GM23338 (cell line): ENCODE data around the gene SORCS2. TPM values are rescaled to one million over a fixed set of nuclear protein-coding genes. Genes with fewer than 3 reads are reported as not detected.

Experiments used
- ATAC-seq: fragments of 200-7000 bp; cut with Tn5 transposase; 3 replicates; pipeline ENCODE4 v1.9.1; 2020
- DNase-seq: peaks from one replicate; pipeline ENCODE4 v3.0.0-alpha.2; 2015; ENCODE audit warnings: low spot score
- H2AFZ ChIP-seq: fragments of 200-600 bp; sonication (generic); 2 replicates; pipeline ENCODE4 v1.8.0; 2016; ENCODE audit warnings: antibody characterized with exemption, mild to moderate bottlenecking, moderate library complexity
- H3F3A ChIP-seq: fragments of 200-600 bp; sonication (generic); replicated peaks from 2 replicates; pipeline ENCODE4 v1.8.0; 2017; ENCODE audit warnings: antibody characterized with exemption, mixed run types, low read depth
- H3K27ac ChIP-seq: fragments of 200-600 bp; sonication (generic); 2 replicates; pipeline ENCODE4 v1.6.1; 2016; ENCODE audit warnings: low read depth
- H3K27me3 ChIP-seq: fragments of 200-600 bp; sonication (generic); 2 replicates; pipeline ENCODE4 v1.8.0; 2016; ENCODE audit warnings: mild to moderate bottlenecking, mixed run types, moderate library complexity; ENCODE audit not compliant: insufficient read depth
- H3K36me3 ChIP-seq: fragments of 200-600 bp; sonication (generic); 2 replicates; pipeline ENCODE4 v1.8.0; 2016; ENCODE audit warnings: mild to moderate bottlenecking; ENCODE audit not compliant: insufficient read depth
- H3K4me1 ChIP-seq: fragments of 200-600 bp; sonication (generic); 2 replicates; pipeline ENCODE4 v1.8.0; 2016; ENCODE audit warnings: mild to moderate bottlenecking, moderate library complexity; ENCODE audit not compliant: insufficient read depth
- H3K4me2 ChIP-seq: fragments of 200-600 bp; sonication (generic); 2 replicates; pipeline ENCODE4 v1.7.1; 2017; ENCODE audit warnings: mixed run types
- H3K4me3 ChIP-seq: fragments of 200-600 bp; sonication (generic); 2 replicates; pipeline ENCODE4 v1.6.1; 2016; ENCODE audit warnings: mixed run types
- H3K79me2 ChIP-seq: fragments of 200-600 bp; sonication (generic); replicated peaks from 2 replicates; pipeline ENCODE4 v1.8.0; 2017; ENCODE audit warnings: mild to moderate bottlenecking; ENCODE audit not compliant: insufficient read depth
- H3K9me2 ChIP-seq: fragments of 200-600 bp; sonication (generic); 2 replicates; pipeline ENCODE4 v1.8.0; 2017; ENCODE audit not compliant: insufficient read depth
- H4K20me1 ChIP-seq: fragments of 200-600 bp; sonication (generic); replicated peaks from 2 replicates; pipeline ENCODE4 v1.8.0; 2017; ENCODE audit warnings: mild to moderate bottlenecking; ENCODE audit not compliant: insufficient read depth
- H3K27ac Mint-ChIP-seq: 2 replicates; pipeline ENCODE4 v1.8.0; 2020; ENCODE audit warnings: inconsistent platforms, mild to moderate bottlenecking, moderate library complexity, mixed read lengths
- H3K27me3 Mint-ChIP-seq: 3 replicates; pipeline ENCODE4 v1.8.0; 2022; ENCODE audit warnings: low read depth, mild to moderate bottlenecking, moderate library complexity, mixed read lengths, inconsistent platforms; ENCODE audit not compliant: insufficient read depth, poor library complexity
- H3K36me3 Mint-ChIP-seq: 3 replicates; pipeline ENCODE4 v1.8.0; 2021; ENCODE audit warnings: low read depth, mild to moderate bottlenecking, inconsistent platforms, moderate library complexity, mixed read lengths
- H3K4me1 Mint-ChIP-seq: 3 replicates; pipeline ENCODE4 v1.8.0; 2020; ENCODE audit warnings: mild to moderate bottlenecking, inconsistent platforms, mixed read lengths
- H3K4me3 Mint-ChIP-seq: 3 replicates; pipeline ENCODE4 v1.8.0; 2021; ENCODE audit warnings: moderate library complexity, mild to moderate bottlenecking, inconsistent platforms, mixed read lengths
- H3K9me3 Mint-ChIP-seq: 3 replicates; pipeline ENCODE4 v1.8.0; 2020; ENCODE audit warnings: moderate library complexity, mild to moderate bottlenecking, inconsistent platforms, mixed read lengths
- CREB1 ChIP-seq: fragments of 250-450 bp; sonication (Bioruptor Pico); IDR thresholded peaks from 2 replicates; pipeline ENCODE4 v1.5.0; 2020; ENCODE audit warnings: low read depth, mild to moderate bottlenecking, moderate library complexity
- EZH2 ChIP-seq: fragments of 200-600 bp; sonication (generic); IDR thresholded peaks from one replicate; pipeline ENCODE4 v1.8.0; 2017; ENCODE audit warnings: antibody characterized with exemption, mild to moderate bottlenecking, low read depth; ENCODE audit not compliant: unreplicated experiment
- EZH2phosphoT487 ChIP-seq: fragments of 200-600 bp; sonication (generic); IDR thresholded peaks from one replicate; pipeline ENCODE4 v1.8.1; 2018; ENCODE audit warnings: antibody characterized with exemption; ENCODE audit not compliant: unreplicated experiment
- JUNB ChIP-seq: IDR thresholded peaks from one replicate; pipeline ENCODE4 v1.6.1; 2016; ENCODE audit warnings: antibody characterized with exemption; ENCODE audit not compliant: unreplicated experiment
- NANOG ChIP-seq: IDR thresholded peaks from 2 replicates; pipeline ENCODE4 v1.6.1; 2016; ENCODE audit warnings: antibody characterized with exemption, borderline replicate concordance
- POLR2AphosphoS5 ChIP-seq: IDR thresholded peaks from 2 replicates; pipeline ENCODE4 v1.6.1; 2016; ENCODE audit warnings: antibody characterized with exemption, low read depth
- STAT1 ChIP-seq: IDR thresholded peaks from one replicate; pipeline ENCODE4 v1.6.1; 2016; ENCODE audit warnings: antibody characterized with exemption; ENCODE audit not compliant: unreplicated experiment
- ZNF114 ChIP-seq: fragments of 250-450 bp; sonication (Bioruptor Pico); IDR thresholded peaks from 2 replicates; pipeline ENCODE4 v1.5.0; 2020; ENCODE audit warnings: mild to moderate bottlenecking, moderate library complexity
- ZNF331 ChIP-seq: fragments of 250-450 bp; sonication (Bioruptor Pico); IDR thresholded peaks from 2 replicates; pipeline ENCODE4 v1.5.0; 2020; ENCODE audit warnings: low read depth, mild to moderate bottlenecking, moderate library complexity
- polyA plus RNA-seq: library from polyadenylated mRNA; unstranded; fragments of >200 nt; fragmentation: Nextera tagmentation; extraction: Ambion mirVana; gene quantifications from 2 replicates; pipeline ENCODE4 v1.2.1, GENCODE V29; 2016
- total RNA-seq: library from RNA; depleted of rRNA; stranded (reverse); fragments of >200 nt; shearing (Covaris generic); gene quantifications from 2 replicates; pipeline ENCODE4 v1.2.3, GENCODE V29; 2014
- TF ChIP-seq, protein P1 (sequence below): IDR thresholded peaks from one replicate; pipeline ENCODE4 v1.6.1; 2018; ENCODE audit warnings: antibody characterized with exemption; ENCODE audit not compliant: unreplicated experiment
- TF ChIP-seq, protein P2 (sequence below): IDR thresholded peaks from 2 replicates; pipeline ENCODE4 v1.6.1; 2016; ENCODE audit warnings: antibody characterized with exemption
- TF ChIP-seq, protein P3 (sequence below), 2 experiments: fragments of 200-600 bp in 1 of 2; sonication (generic) in 1 of 2; conservative IDR thresholded peaks; 2 replicates each; pipeline versions ENCODE4 v1.5.1 to v1.6.1; 2016 to 2017; ENCODE audit warnings: antibody characterized with exemption in 2 of 2, low read depth in 2 of 2, mild to moderate bottlenecking in 2 of 2, moderate library complexity in 1 of 2
- TF ChIP-seq, protein P4 (sequence below): fragments of 250-450 bp; sonication (Bioruptor Pico); IDR thresholded peaks from 2 replicates; pipeline ENCODE4 v1.5.0; 2020; ENCODE audit warnings: mild to moderate bottlenecking, moderate library complexity

SORCS2 gene
- total and polyA plus RNA-seq, 2 experiments from 2014 or later, result 0.47 to 2.4 TPM

DNA sequence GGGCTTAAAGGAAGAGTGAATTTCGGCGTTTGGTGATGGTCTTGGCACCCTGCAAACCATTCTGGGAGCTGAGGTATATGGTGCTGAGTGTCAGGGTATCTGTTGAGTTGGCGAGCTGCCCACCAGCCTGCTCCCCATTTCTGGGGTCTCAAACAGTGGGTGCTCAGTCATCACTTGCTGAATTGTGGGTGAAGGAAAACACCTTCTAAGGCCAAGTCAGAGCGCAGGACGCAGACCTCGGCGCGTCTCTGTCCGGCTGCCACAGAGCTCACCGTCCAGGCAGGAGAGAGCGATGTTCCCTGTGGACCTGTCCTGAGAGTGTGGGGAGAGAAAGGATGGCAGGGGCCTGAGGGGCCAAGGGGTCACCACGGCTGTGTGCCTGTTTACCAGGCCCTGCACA lies 111.2 kb downstream of the SORCS2 start:
- Histone ChIP-seq H2AFZ (no peak overlapping the region), H3K27ac (no peak overlapping the region), H3K4me3 (no peak overlapping the region), H3F3A (no peaks in the 10 kb centered on the region), H3K9me2 (no peaks in the 10 kb centered on the region), H3K79me2 (no peaks in the 10 kb centered on the region), H3K4me2 (no peak overlapping the region), H3K4me1 (no peaks in the 10 kb centered on the region), H4K20me1 (no peaks in the 10 kb centered on the region), H3K27me3 (no peaks in the 10 kb centered on the region), H3K36me3 (no peaks in the 10 kb centered on the region)
- ATAC-seq (no peak), DNase-seq (no peak)
- no peak overlapping the region for H3K4me3 Mint-ChIP-seq
- H3K36me3 Mint-ChIP-seq, result no peaks in the 10 kb centered on the region
- no peak for TF ChIP-seq POLR2AphosphoS5
- TF ChIP-seq, protein P1, sequence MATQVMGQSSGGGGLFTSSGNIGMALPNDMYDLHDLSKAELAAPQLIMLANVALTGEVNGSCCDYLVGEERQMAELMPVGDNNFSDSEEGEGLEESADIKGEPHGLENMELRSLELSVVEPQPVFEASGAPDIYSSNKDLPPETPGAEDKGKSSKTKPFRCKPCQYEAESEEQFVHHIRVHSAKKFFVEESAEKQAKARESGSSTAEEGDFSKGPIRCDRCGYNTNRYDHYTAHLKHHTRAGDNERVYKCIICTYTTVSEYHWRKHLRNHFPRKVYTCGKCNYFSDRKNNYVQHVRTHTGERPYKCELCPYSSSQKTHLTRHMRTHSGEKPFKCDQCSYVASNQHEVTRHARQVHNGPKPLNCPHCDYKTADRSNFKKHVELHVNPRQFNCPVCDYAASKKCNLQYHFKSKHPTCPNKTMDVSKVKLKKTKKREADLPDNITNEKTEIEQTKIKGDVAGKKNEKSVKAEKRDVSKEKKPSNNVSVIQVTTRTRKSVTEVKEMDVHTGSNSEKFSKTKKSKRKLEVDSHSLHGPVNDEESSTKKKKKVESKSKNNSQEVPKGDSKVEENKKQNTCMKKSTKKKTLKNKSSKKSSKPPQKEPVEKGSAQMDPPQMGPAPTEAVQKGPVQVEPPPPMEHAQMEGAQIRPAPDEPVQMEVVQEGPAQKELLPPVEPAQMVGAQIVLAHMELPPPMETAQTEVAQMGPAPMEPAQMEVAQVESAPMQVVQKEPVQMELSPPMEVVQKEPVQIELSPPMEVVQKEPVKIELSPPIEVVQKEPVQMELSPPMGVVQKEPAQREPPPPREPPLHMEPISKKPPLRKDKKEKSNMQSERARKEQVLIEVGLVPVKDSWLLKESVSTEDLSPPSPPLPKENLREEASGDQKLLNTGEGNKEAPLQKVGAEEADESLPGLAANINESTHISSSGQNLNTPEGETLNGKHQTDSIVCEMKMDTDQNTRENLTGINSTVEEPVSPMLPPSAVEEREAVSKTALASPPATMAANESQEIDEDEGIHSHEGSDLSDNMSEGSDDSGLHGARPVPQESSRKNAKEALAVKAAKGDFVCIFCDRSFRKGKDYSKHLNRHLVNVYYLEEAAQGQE, result no peak
- no peak for TF ChIP-seq STAT1
- TF ChIP-seq NANOG, result no peak
- no peak for TF ChIP-seq JUNB
- no peak for TF ChIP-seq EZH2phosphoT487
- TF ChIP-seq ZNF114 (CRISPR knock-in tag), result no peak
- TF ChIP-seq, protein P2, sequence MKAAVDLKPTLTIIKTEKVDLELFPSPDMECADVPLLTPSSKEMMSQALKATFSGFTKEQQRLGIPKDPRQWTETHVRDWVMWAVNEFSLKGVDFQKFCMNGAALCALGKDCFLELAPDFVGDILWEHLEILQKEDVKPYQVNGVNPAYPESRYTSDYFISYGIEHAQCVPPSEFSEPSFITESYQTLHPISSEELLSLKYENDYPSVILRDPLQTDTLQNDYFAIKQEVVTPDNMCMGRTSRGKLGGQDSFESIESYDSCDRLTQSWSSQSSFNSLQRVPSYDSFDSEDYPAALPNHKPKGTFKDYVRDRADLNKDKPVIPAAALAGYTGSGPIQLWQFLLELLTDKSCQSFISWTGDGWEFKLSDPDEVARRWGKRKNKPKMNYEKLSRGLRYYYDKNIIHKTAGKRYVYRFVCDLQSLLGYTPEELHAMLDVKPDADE, result no peak
- TF ChIP-seq, protein P3, sequence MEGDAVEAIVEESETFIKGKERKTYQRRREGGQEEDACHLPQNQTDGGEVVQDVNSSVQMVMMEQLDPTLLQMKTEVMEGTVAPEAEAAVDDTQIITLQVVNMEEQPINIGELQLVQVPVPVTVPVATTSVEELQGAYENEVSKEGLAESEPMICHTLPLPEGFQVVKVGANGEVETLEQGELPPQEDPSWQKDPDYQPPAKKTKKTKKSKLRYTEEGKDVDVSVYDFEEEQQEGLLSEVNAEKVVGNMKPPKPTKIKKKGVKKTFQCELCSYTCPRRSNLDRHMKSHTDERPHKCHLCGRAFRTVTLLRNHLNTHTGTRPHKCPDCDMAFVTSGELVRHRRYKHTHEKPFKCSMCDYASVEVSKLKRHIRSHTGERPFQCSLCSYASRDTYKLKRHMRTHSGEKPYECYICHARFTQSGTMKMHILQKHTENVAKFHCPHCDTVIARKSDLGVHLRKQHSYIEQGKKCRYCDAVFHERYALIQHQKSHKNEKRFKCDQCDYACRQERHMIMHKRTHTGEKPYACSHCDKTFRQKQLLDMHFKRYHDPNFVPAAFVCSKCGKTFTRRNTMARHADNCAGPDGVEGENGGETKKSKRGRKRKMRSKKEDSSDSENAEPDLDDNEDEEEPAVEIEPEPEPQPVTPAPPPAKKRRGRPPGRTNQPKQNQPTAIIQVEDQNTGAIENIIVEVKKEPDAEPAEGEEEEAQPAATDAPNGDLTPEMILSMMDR (conservative IDR thresholded peaks at IDR 0.05; ENCODE audit: low read depth in 2 of 2), result no peak
- TF ChIP-seq ZNF331 (CRISPR knock-in tag), result no peak
- no peak for TF ChIP-seq CREB1
- TF ChIP-seq, protein P4, sequence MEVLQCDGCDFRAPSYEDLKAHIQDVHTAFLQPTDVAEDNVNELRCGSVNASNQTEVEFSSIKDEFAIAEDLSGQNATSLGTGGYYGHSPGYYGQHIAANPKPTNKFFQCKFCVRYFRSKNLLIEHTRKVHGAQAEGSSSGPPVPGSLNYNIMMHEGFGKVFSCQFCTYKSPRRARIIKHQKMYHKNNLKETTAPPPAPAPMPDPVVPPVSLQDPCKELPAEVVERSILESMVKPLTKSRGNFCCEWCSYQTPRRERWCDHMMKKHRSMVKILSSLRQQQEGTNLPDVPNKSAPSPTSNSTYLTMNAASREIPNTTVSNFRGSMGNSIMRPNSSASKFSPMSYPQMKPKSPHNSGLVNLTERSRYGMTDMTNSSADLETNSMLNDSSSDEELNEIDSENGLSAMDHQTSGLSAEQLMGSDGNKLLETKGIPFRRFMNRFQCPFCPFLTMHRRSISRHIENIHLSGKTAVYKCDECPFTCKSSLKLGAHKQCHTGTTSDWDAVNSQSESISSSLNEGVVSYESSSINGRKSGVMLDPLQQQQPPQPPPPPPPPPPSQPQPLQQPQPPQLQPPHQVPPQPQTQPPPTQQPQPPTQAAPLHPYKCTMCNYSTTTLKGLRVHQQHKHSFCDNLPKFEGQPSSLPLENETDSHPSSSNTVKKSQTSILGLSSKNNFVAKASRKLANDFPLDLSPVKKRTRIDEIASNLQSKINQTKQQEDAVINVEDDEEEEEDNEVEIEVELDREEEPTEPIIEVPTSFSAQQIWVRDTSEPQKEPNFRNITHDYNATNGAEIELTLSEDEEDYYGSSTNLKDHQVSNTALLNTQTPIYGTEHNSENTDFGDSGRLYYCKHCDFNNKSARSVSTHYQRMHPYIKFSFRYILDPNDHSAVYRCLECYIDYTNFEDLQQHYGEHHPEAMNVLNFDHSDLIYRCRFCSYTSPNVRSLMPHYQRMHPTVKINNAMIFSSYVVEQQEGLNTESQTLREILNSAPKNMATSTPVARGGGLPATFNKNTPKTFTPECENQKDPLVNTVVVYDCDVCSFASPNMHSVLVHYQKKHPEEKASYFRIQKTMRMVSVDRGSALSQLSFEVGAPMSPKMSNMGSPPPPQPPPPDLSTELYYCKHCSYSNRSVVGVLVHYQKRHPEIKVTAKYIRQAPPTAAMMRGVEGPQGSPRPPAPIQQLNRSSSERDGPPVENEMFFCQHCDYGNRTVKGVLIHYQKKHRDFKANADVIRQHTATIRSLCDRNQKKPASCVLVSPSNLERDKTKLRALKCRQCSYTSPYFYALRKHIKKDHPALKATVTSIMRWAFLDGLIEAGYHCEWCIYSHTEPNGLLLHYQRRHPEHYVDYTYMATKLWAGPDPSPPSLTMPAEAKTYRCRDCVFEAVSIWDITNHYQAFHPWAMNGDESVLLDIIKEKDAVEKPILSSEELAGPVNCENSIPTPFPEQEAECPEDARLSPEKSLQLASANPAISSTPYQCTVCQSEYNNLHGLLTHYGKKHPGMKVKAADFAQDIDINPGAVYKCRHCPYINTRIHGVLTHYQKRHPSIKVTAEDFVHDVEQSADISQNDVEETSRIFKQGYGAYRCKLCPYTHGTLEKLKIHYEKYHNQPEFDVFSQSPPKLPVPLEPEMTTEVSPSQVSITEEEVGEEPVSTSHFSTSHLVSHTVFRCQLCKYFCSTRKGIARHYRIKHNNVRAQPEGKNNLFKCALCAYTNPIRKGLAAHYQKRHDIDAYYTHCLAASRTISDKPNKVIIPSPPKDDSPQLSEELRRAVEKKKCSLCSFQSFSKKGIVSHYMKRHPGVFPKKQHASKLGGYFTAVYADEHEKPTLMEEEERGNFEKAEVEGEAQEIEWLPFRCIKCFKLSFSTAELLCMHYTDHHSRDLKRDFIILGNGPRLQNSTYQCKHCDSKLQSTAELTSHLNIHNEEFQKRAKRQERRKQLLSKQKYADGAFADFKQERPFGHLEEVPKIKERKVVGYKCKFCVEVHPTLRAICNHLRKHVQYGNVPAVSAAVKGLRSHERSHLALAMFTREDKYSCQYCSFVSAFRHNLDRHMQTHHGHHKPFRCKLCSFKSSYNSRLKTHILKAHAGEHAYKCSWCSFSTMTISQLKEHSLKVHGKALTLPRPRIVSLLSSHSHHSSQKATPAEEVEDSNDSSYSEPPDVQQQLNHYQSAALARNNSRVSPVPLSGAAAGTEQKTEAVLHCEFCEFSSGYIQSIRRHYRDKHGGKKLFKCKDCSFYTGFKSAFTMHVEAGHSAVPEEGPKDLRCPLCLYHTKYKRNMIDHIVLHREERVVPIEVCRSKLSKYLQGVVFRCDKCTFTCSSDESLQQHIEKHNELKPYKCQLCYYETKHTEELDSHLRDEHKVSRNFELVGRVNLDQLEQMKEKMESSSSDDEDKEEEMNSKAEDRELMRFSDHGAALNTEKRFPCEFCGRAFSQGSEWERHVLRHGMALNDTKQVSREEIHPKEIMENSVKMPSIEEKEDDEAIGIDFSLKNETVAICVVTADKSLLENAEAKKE (CRISPR knock-in tag), result no peak
- no peak for TF ChIP-seq EZH2
- no peaks in the 10 kb centered on the region; the same call in 2 of the 3 replicates for H3K9me3 Mint-ChIP-seq
- H3K27ac Mint-ChIP-seq, result no peak overlapping the region
- peaks cover 12% of the 10 kb centered on the region for H3K27me3 Mint-ChIP-seq
- peaks cover 2% of the 10 kb centered on the region; the same call in 2 of the 3 replicates for H3K4me1 Mint-ChIP-seq
